HepG2 (cell line): ENCODE results near the gene CYB5B. TPM values are rescaled to one million over a fixed set of nuclear protein-coding genes. Genes with fewer than 3 reads are reported as not detected.

Experiments
- ATAC-seq: fragments of 200-7000 bp; cut with Tn5 transposase; 3 replicates; pipeline ENCODE4 v1.9.1; 2020; ENCODE audit warnings: mild to moderate bottlenecking, moderate library complexity
- BruUV-seq: library from RNA; stranded (reverse); fragments of 400-500 nt; replicated peaks from 2 replicates; lab custom pipeline; 2021; lab: Mats Ljungman, UMichigan
- CTCF ChIA-PET: fragments of 300-600 bp; formaldehyde crosslinking; extraction: SDS; loops from one replicate; lab custom pipeline; 2021; ENCODE audit warnings: low total read pairs, inconsistent platforms, low intra/inter-chr PET ratio; lab: Yijun Ruan, JAX
- POLR2A ChIA-PET: fragments of 350-600 bp; sonication (Branson Sonifier 250); formaldehyde crosslinking; loops from one replicate; lab custom pipeline; 2020; ENCODE audit warnings: antibody characterized with exemption, inconsistent platforms; lab: Yijun Ruan, JAX
- DNase-seq: peaks from one replicate; pipeline ENCODE4 v3.0.0-alpha.2; 2015; ENCODE audit warnings: low spot score
- FAIRE-seq: peaks from 3 replicates; lab custom pipeline; 2011; peaks lifted over from hg19 to GRCh38; lab: Jason Lieb, UNC
- H2AFZ ChIP-seq: one replicate; pipeline ENCODE4 v1.6.1; 2011; ENCODE audit warnings: low read length, inconsistent platforms
- H3K27ac ChIP-seq: fragments of 300-600 bp; 3 replicates; pipeline ENCODE4 v1.8.0; 2011; ENCODE audit warnings: mixed run types, mild to moderate bottlenecking, mixed read lengths, low read length, inconsistent platforms; ENCODE audit not compliant: insufficient read depth; ENCODE audit errors: extremely low read length
- H3K27me3 ChIP-seq, 2 experiments: fragments of 200-600 bp in 1 of 2; 2 replicates in 1 of 2; 3 replicates in 1 of 2; pipeline versions ENCODE4 v1.6.0 to v1.8.0; 2011; ENCODE audit warnings: low read length in 2 of 2, mild to moderate bottlenecking in 2 of 2, moderate library complexity in 2 of 2, inconsistent platforms in 1 of 2; ENCODE audit not compliant: insufficient read depth in 2 of 2, control insufficient read depth in 1 of 2
- H3K36me3 ChIP-seq, 2 experiments: fragments of 200-600 bp in 1 of 2; replicated peaks in 1 of 2; 2 replicates in 1 of 2; 3 replicates in 1 of 2; pipeline versions ENCODE4 v1.5.1 to v1.8.0; 2011; ENCODE audit warnings: low read length in 2 of 2, inconsistent platforms in 1 of 2; ENCODE audit not compliant: insufficient read depth in 2 of 2, control insufficient read depth in 1 of 2
- H3K4me1 ChIP-seq: 2 replicates; pipeline ENCODE4 v1.5.1; 2012; ENCODE audit warnings: low read length, inconsistent platforms; ENCODE audit not compliant: insufficient read depth
- H3K4me2 ChIP-seq: 2 replicates; pipeline ENCODE4 v1.6.0; 2011; ENCODE audit warnings: low read depth, low read length, inconsistent platforms
- H3K4me3 ChIP-seq, 3 experiments: fragments of 200-600 bp in 1 of 3; sonication (generic), shearing (Covaris generic) in 1 of 3; replicated peaks in 1 of 3; 2 replicates each; pipeline ENCODE4 v1.5.1; 2011 to 2016; ENCODE audit warnings: low read length in 3 of 3, inconsistent platforms in 2 of 3, low read depth in 2 of 3, mild to moderate bottlenecking in 2 of 3, control low read depth in 1 of 3, mixed read lengths in 1 of 3; ENCODE audit not compliant: insufficient read depth in 1 of 3
- H3K79me2 ChIP-seq: one replicate; pipeline ENCODE4 v1.6.1; 2011; ENCODE audit warnings: low read length, inconsistent platforms; ENCODE audit not compliant: insufficient read depth
- H3K9ac ChIP-seq: 2 replicates; pipeline ENCODE4 v1.6.0; 2011; ENCODE audit warnings: mild to moderate bottlenecking, low read depth, low read length, inconsistent platforms; ENCODE audit not compliant: insufficient read depth
- H3K9me3 ChIP-seq: 2 replicates; pipeline ENCODE4 v1.5.1; 2012; ENCODE audit warnings: mild to moderate bottlenecking, low read length
- H4K20me1 ChIP-seq: 2 replicates; pipeline ENCODE4 v1.6.0; 2011; ENCODE audit warnings: inconsistent platforms, mild to moderate bottlenecking, low read length, moderate library complexity; ENCODE audit not compliant: insufficient read depth
- ETS1 ChIP-seq: sonication (generic); formaldehyde crosslinking; IDR thresholded peaks from 2 replicates; pipeline ENCODE4 v1.4.0; 2020; ENCODE audit warnings: missing genetic modification reagents
- HNF4A ChIP-seq: sonication (generic); formaldehyde crosslinking; IDR thresholded peaks from 2 replicates; pipeline ENCODE4 v1.4.0; 2020; ENCODE audit warnings: missing genetic modification reagents
- SAFB2 ChIP-seq: sonication (generic); formaldehyde crosslinking; IDR thresholded peaks from 2 replicates; pipeline ENCODE4 v1.5.1; 2020; ENCODE audit warnings: missing genetic modification reagents, low read depth, mild to moderate bottlenecking, borderline replicate concordance
- SP1 ChIP-seq, 2 experiments: fragments of 450-650 bp in 1 of 2; sonication (generic) in 1 of 2; formaldehyde crosslinking in 1 of 2; IDR thresholded peaks; 2 replicates each; pipeline versions ENCODE4 v1.4.0 to v1.6.1; 2016 to 2020; ENCODE audit warnings: missing genetic modification reagents in 1 of 2
- TBL1XR1 ChIP-seq: fragments of 150-350 bp; IDR thresholded peaks from 2 replicates; pipeline ENCODE4 v1.6.1; 2014; ENCODE audit warnings: borderline replicate concordance, low read length; ENCODE audit not compliant: partially characterized antibody
- U2AF2 ChIP-seq: fragments of 200-400 bp; formaldehyde crosslinking; IDR thresholded peaks from 2 replicates; pipeline ENCODE4 v1.6.1; 2017; ENCODE audit warnings: low read depth, mild to moderate bottlenecking, low read length
- ZNF33B ChIP-seq: sonication (generic); formaldehyde crosslinking; IDR thresholded peaks from 2 replicates; pipeline ENCODE4 v1.5.1; 2020; ENCODE audit warnings: mild to moderate bottlenecking, missing genetic modification reagents
- WGBS: methylation state at CpG from one replicate; pipeline ENCODE4 v1.1.6; 2017; ENCODE audit warnings: low lambda C conversion rate; 5-methylcytosine and 5-hydroxymethylcytosine counted together
- in situ Hi-C: cut with HindIII; loops from 2 replicates; pipeline ENCODE4 v1.10.0; 2017; ENCODE audit warnings: low pct_unique_long_range_greater_than_20kb; ENCODE audit not compliant: extremely low pct_ligation_motif_present
- intact Hi-C: fragments of 100-400 bp; cut with micrococcal nuclease; formaldehyde crosslinking; loops from one replicate; pipeline ENCODE4 v1.10.0; 2022; ENCODE audit not compliant: unreplicated experiment
- polyA plus RNA-seq, 8 experiments: library from polyadenylated mRNA; depleted of rRNA in 3 of 8; stranded (reverse) in 7 of 8; unstranded in 1 of 8; fragments of >200 nt; fragmentation: Illumina TruSeq in 4 of 8; extraction: Trizol in 4 of 8; gene quantifications; 2 replicates each; pipeline versions ENCODE4 v1.2.1 to v1.2.3, GENCODE V29; 2011 to 2016; ENCODE audit warnings: low read depth in 4 of 8, missing spikeins in 1 of 8, mixed read lengths in 1 of 8; ENCODE audit not compliant: insufficient read depth in 1 of 8
- total RNA-seq, 5 experiments: library from RNA; depleted of rRNA; stranded (reverse); fragments of >200 nt; fragmentation: Illumina TruSeq; extraction: Trizol; gene quantifications; 2 replicates each; pipeline ENCODE4 v1.2.3, GENCODE V29; 2016; ENCODE audit warnings: low read depth in 1 of 5

CYB5B gene
- total and polyA plus RNA-seq, 2 of the 13 experiments (the other 11 are each of a cell fraction or from before 2014, with no cell fraction given) = 234 to 432 TPM

DNA sequence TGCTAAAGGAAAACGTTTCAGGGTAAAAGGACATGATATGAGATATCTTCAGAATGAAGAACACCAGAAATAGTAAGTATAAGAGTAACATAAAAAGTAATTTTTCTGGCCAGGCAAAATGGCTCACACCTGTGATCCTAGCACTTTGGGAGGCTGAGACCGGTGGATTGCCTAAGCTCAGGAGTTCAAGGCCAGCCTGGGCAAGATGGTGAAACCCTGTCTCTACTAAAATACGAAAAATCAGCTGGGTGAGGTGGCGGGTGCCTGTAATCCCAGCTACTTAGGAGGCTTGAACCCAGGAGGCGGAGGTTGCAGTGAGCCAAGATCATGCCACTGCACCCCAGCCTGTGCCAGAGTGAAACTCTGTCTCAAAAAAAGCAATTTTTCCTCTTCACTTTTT lies 84.7 kb downstream of the CYB5B start (continued):
- TF ChIP-seq SP1 (IDR thresholded peaks at IDR 0.05) (no peak), SP1 (CRISPR knock-in tag; IDR thresholded peaks at IDR 0.05) (no peak), HNF4A (CRISPR knock-in tag) (peak; percentile 49; the same call in 1 of the 2 replicates), ZNF33B (CRISPR knock-in tag) (no peak), SAFB2 (no peak)

- 78% methylated on average over 4 of the region's 4 CpGs for WGBS
- BruUV-seq = no TSS peak
- POLR2A ChIA-PET = interaction anchor here (1.4 kb wide), 1 partner anchor 10 kb away, joined by 6 read pairs; no protein-coding TSS in a partner anchor
- Histone ChIP-seq H3K79me2 (no peaks in the 10 kb centered on the region), H3K4me3 (no peak overlapping the region), H4K20me1 (no peaks in the 10 kb centered on the region), H3K27ac (no peak overlapping the region), H3K4me1 (peaks cover 13% of the 10 kb centered on the region), H3K4me2 (no peak overlapping the region), H3K9me3 (no peaks in the 10 kb centered on the region), H3K9ac (no peak overlapping the region), H3K27me3 (no peaks in the 10 kb centered on the region), H3K36me3 (no peaks in the 10 kb centered on the region), H2AFZ (no peak overlapping the region)
- DNase-seq = no peak
- TF ChIP-seq U2AF2 = no peak
- TF ChIP-seq ETS1 = no peak
- no peak for TF ChIP-seq TBL1XR1
- intact Hi-C loops (no loop called here), in situ Hi-C loops (no loop called here)
- no peak for FAIRE-seq
- CTCF ChIA-PET = no interaction called here
- ATAC-seq = no peak
Measured at GRCh38 chr16:69511651-69512050, 87.2 kb downstream of the CYB5B start.
